ENCODE results near the gene PKD2L1. TPM values are rescaled to one million over a fixed set of nuclear protein-coding genes. Genes with fewer than 3 reads are reported as not detected.

Gene PKD2L1
- total RNA-seq, 1 experiment from 2014 or later: not detected

GRCh38 chr10:100325158-100325557 lies 4.9 kb downstream of the PKD2L1 start:
- no peaks in the 10 kb centered on the region for H3K9me3 ChIP-seq (ENCODE audit: low read depth, low read length, poor library complexity, severe bottlenecking)
- DNase-seq (ENCODE audit: low spot score): no peak
- BruUV-seq (replicated peaks): no TSS peak
- intact Hi-C loops (cut with micrococcal nuclease; ENCODE audit: unreplicated experiment): no loop called here
- H3K36me3 ChIP-seq (ENCODE audit: insufficient read depth, low read length, poor library complexity, severe bottlenecking): no peaks in the 10 kb centered on the region
- no peak overlapping the region for H3K27ac ChIP-seq (ENCODE audit: low read depth, low read length, poor library complexity, severe bottlenecking)
- no peak overlapping the region for H3K4me3 ChIP-seq (ENCODE audit: low read depth, low read length, poor library complexity, severe bottlenecking)
- H3K4me1 ChIP-seq (ENCODE audit: insufficient read depth, low read length, poor library complexity, severe bottlenecking): peaks cover 18% of the 10 kb centered on the region
- TF ChIP-seq EZH2 (IDR thresholded peaks at IDR 0.05; ENCODE audit: borderline replicate concordance, low read depth, low read length, poor library complexity, severe bottlenecking) (no peak), CTCF (conservative IDR thresholded peaks at IDR 0.05; ENCODE audit: low read depth, low read length) (no peak)
- ChIA-PET CTCF (no interaction called here), POLR2A (ENCODE audit: low non-redundant PET) (no interaction called here)
- H3K27me3 ChIP-seq (replicated peaks; ENCODE audit: insufficient read depth, low read depth, low read length, poor library complexity): no peaks in the 10 kb centered on the region

- ChIA-PET CTCF (no interaction called here), POLR2A (ENCODE audit: low non-redundant PET) (no interaction called here)
- no peak for DNase-seq (ENCODE audit: low spot score)
- TF ChIP-seq EZH2 (IDR thresholded peaks at IDR 0.05; ENCODE audit: borderline replicate concordance, low read depth, low read length, poor library complexity, severe bottlenecking) (no peak), CTCF (conservative IDR thresholded peaks at IDR 0.05; ENCODE audit: low read depth, low read length) (no peak)
- Histone ChIP-seq H3K4me1 (ENCODE audit: insufficient read depth, low read length, poor library complexity, severe bottlenecking) (peaks cover 12% of the 10 kb centered on the region), H3K4me3 (ENCODE audit: low read depth, low read length, poor library complexity, severe bottlenecking) (no peak overlapping the region), H3K36me3 (ENCODE audit: insufficient read depth, low read length, poor library complexity, severe bottlenecking) (no peaks in the 10 kb centered on the region), H3K27ac (ENCODE audit: low read depth, low read length, poor library complexity, severe bottlenecking) (no peak overlapping the region), H3K9me3 (ENCODE audit: low read depth, low read length, poor library complexity, severe bottlenecking) (no peaks in the 10 kb centered on the region), H3K27me3 (replicated peaks; ENCODE audit: insufficient read depth, low read depth, low read length, poor library complexity) (no peaks in the 10 kb centered on the region)
- intact Hi-C loops (cut with micrococcal nuclease; ENCODE audit: unreplicated experiment): no loop called here
- BruUV-seq (replicated peaks): no TSS peak
Measured at GRCh38 chr10:100319707-100320402, 10.2 kb downstream of the PKD2L1 start.

- BruUV-seq (replicated peaks): no TSS peak
- TF ChIP-seq CTCF (conservative IDR thresholded peaks at IDR 0.05; ENCODE audit: low read depth, low read length): no peak
- TF ChIP-seq EZH2 (IDR thresholded peaks at IDR 0.05; ENCODE audit: borderline replicate concordance, low read depth, low read length, poor library complexity, severe bottlenecking): no peak
- H3K36me3 ChIP-seq (ENCODE audit: insufficient read depth, low read length, poor library complexity, severe bottlenecking): no peaks in the 10 kb centered on the region
- POLR2A ChIA-PET (ENCODE audit: low non-redundant PET): interaction anchor here (0.7 kb wide), 1 partner anchor 453 kb away, joined by 4 read pairs; no protein-coding TSS in a partner anchor
- CTCF ChIA-PET: no interaction called here
- intact Hi-C loops (cut with micrococcal nuclease; ENCODE audit: unreplicated experiment): no loop called here
- H3K27me3 ChIP-seq (replicated peaks; ENCODE audit: insufficient read depth, low read depth, low read length, poor library complexity): no peaks in the 10 kb centered on the region
- peaks cover 19% of the 10 kb centered on the region for H3K4me1 ChIP-seq (ENCODE audit: insufficient read depth, low read length, poor library complexity, severe bottlenecking)
- DNase-seq (ENCODE audit: low spot score): no peak
- H3K27ac ChIP-seq (ENCODE audit: low read depth, low read length, poor library complexity, severe bottlenecking): no peak overlapping the region
- no peaks in the 10 kb centered on the region for H3K9me3 ChIP-seq (ENCODE audit: low read depth, low read length, poor library complexity, severe bottlenecking)
- H3K4me3 ChIP-seq (ENCODE audit: low read depth, low read length, poor library complexity, severe bottlenecking): no peak overlapping the region
Measured at GRCh38 chr10:100318207-100318606, 11.8 kb downstream of the PKD2L1 start.
